ENCODE results near the gene MZB1.
"Not testable (repeated sequence)": the region's sequence is repeated elsewhere in the genome, so short reads cannot be mapped to it uniquely, and the experiment has no call there.

The MZB1 gene

DNA sequence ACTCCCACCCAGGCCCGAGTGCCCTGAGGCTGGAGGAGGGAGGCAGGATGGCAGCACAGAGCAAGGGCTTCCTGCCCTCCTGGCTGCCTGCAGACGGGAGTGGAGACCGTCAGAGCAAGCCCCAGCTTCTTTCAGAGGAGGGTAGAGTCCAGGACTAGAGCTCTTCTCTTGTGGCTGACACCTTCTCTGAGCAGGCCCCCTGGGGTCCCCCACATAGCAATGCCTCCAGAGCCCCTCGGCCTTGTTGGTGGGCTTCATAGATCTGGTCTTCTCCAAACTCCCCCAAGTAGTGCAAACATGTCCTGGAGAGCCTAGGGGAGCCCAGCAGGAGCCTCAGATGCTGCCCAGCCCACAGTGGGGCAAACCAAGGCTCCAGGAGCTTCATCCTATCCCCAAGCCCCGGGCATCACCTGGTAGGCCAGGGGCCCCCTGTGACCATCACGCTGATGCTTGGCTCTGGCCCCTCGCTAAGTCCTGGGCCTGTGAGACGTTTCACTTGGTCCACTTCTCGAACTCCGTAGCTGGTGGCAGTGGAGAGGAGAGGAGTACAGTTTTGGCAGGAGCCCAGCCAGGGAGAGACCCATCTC is 2.0 kb downstream of the MZB1 start:
- H3K27me3 ChIP-seq (ENCODE audit: insufficient read depth, low read depth) = no peaks in the 10 kb centered on the region
- H3K79me2 ChIP-seq (ENCODE audit: insufficient read depth, low read depth) = peaks cover 52% of the 10 kb centered on the region
- no peak overlapping the region for H3K4me3 ChIP-seq (IDR thresholded peaks at IDR 0.05; ENCODE audit: insufficient read depth, low read depth, low read length)
- peak overlapping the region; percentile 89 for H3K27ac ChIP-seq
- H3K4me2 ChIP-seq = peak overlapping the region; percentile 87
- H4K20me1 ChIP-seq (ENCODE audit: insufficient read depth) = no peaks in the 10 kb centered on the region
- H2AFZ ChIP-seq (ENCODE audit: low read depth) = no peak overlapping the region
- H3K4me1 ChIP-seq (ENCODE audit: low read depth, poor library complexity, severe bottlenecking) = peaks cover 71% of the 10 kb centered on the region
- H3K36me3 ChIP-seq (ENCODE audit: insufficient read depth) = no peaks in the 10 kb centered on the region
- peak overlapping the region; percentile 93 for H3K9ac ChIP-seq
- TF ChIP-seq, protein P1, sequence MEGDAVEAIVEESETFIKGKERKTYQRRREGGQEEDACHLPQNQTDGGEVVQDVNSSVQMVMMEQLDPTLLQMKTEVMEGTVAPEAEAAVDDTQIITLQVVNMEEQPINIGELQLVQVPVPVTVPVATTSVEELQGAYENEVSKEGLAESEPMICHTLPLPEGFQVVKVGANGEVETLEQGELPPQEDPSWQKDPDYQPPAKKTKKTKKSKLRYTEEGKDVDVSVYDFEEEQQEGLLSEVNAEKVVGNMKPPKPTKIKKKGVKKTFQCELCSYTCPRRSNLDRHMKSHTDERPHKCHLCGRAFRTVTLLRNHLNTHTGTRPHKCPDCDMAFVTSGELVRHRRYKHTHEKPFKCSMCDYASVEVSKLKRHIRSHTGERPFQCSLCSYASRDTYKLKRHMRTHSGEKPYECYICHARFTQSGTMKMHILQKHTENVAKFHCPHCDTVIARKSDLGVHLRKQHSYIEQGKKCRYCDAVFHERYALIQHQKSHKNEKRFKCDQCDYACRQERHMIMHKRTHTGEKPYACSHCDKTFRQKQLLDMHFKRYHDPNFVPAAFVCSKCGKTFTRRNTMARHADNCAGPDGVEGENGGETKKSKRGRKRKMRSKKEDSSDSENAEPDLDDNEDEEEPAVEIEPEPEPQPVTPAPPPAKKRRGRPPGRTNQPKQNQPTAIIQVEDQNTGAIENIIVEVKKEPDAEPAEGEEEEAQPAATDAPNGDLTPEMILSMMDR (conservative IDR thresholded peaks at IDR 0.05; ENCODE audit: low read depth, low read length) = no peak

DNA sequence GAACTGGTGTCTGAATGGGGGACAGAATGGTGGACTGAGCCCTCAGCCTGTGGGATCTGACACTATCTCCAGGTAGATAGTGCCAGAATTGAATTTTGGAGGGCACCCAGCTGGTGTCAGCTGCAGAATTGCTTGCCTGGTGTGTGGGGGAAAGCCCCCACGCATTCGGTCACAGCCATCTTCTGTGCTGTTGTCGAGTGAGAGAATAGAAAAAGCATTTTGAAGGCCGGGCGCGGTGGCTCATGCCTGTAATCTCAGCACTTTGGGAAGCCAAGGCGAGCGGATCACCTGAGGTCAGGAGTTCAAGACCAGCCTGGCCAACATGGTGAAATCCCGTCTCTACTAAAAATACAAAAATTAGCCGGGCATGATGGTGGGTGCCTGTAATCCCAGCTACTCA is 2.8 kb downstream of the MZB1 start:
- not testable (repeated sequence) for H3K9ac ChIP-seq; H3K4me3 ChIP-seq (IDR thresholded peaks at IDR 0.05; ENCODE audit: insufficient read depth, low read depth, low read length); H2AFZ ChIP-seq (ENCODE audit: low read depth); H4K20me1 ChIP-seq (ENCODE audit: insufficient read depth); H3K36me3 ChIP-seq (ENCODE audit: insufficient read depth); H3K27me3 ChIP-seq (ENCODE audit: insufficient read depth, low read depth)
- Histone ChIP-seq H3K4me1 (ENCODE audit: low read depth, poor library complexity, severe bottlenecking) (peaks cover 71% of the 10 kb centered on the region), H3K27ac (peak overlapping the region; percentile 89; the same call in 1 of the 2 replicates), H3K4me2 (peak overlapping the region; percentile 87; the same call in 1 of the 2 replicates), H3K79me2 (ENCODE audit: insufficient read depth, low read depth) (peaks cover 51% of the 10 kb centered on the region)

DNA sequence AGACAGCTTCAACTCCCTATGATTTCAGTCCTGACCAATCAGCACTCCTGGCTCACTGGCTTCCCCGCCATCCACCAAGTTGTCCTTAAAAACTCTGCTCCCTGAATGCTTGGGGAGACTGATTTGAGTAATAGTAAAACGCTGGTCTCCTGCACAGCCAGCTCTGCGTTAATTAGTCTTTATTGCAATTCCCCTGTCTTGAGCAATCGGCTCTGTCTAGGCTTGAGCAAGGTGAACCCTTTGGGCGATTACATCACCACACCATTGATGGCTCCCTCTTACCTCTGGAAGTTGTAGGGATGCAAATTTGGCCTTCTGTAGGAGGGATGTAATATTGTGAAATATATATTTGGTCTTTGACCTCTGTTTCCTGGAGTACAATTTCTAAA is 3.7 kb downstream of the MZB1 start:
- peak overlapping the region; percentile 87; the same call in 1 of the 2 replicates for H3K4me2 ChIP-seq
- no peak overlapping the region; the same call in 1 of the 2 replicates for H3K9ac ChIP-seq
- no peaks in the 10 kb centered on the region for H3K36me3 ChIP-seq (ENCODE audit: insufficient read depth)
- no peak overlapping the region for H2AFZ ChIP-seq (ENCODE audit: low read depth)
- H3K79me2 ChIP-seq (ENCODE audit: insufficient read depth, low read depth) = peaks cover 42% of the 10 kb centered on the region
- no peak overlapping the region for H3K4me3 ChIP-seq (IDR thresholded peaks at IDR 0.05; ENCODE audit: insufficient read depth, low read depth, low read length)
- H3K27me3 ChIP-seq (ENCODE audit: insufficient read depth, low read depth) = no peaks in the 10 kb centered on the region
- H3K4me1 ChIP-seq (ENCODE audit: low read depth, poor library complexity, severe bottlenecking) = peaks cover 64% of the 10 kb centered on the region
- H3K27ac ChIP-seq = peak overlapping the region; percentile 66; the same call in 1 of the 2 replicates
- no peaks in the 10 kb centered on the region for H4K20me1 ChIP-seq (ENCODE audit: insufficient read depth)
- TF ChIP-seq, protein P1 (conservative IDR thresholded peaks at IDR 0.05; ENCODE audit: low read depth, low read length) = no peak

DNA sequence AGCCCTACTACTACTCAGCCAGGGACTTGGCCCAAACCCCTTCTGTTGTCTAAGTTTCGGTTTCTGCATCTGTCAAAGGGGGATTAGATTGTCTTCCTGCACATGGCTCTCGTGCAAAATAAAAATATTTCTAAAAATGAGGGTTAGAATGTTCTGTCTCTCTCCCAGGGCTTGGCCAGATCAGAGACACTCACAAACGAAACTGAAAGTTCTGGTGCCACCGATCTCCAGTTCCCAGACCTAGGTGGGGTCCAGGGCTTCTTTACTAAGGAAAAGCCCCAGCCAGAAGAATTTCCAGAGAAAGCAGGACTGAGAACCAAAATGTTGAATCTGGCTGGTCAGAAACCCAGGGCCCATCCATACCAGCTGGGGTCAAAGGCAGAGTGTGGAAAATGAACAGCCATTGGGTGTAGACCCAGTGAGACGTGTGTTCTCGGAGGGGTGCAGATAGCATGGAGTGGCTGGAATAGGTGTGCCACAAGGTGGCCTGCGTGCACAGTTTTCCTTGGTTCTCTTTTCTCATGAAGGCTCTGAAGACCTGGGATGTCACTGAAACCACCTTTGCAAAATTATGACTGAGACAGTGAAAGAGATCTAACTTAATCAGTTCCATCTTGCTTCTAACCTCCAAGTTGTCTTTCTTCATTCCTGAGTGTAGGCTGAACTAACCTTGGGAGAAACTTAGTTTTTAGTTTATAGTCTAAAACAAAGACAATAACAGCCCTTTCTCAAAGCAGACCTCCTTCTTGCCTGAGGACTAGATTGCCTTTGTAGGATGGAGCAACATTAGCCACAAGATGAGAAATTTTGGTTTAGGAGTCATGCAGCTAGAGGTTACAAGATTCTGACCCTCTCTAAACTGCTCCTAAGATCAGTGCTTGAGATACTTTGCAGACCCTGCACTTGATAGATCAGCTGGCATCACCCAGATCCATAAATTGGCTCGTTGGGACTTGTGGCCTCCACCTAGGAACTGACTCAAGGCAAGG is 4.4 kb downstream of the MZB1 start:
- Histone ChIP-seq H2AFZ (ENCODE audit: low read depth) (no peak overlapping the region), H4K20me1 (ENCODE audit: insufficient read depth) (no peaks in the 10 kb centered on the region), H3K4me3 (IDR thresholded peaks at IDR 0.05; ENCODE audit: insufficient read depth, low read depth, low read length) (no peak overlapping the region), H3K27me3 (ENCODE audit: insufficient read depth, low read depth) (no peaks in the 10 kb centered on the region), H3K27ac (peak overlapping the region; percentile 66), H3K4me2 (peak overlapping the region; percentile 87), H3K36me3 (ENCODE audit: insufficient read depth) (no peaks in the 10 kb centered on the region), H3K4me1 (ENCODE audit: low read depth, poor library complexity, severe bottlenecking) (peaks cover 57% of the 10 kb centered on the region), H3K9ac (peak overlapping the region; percentile 10; the same call in 1 of the 2 replicates), H3K79me2 (ENCODE audit: insufficient read depth, low read depth) (peaks cover 35% of the 10 kb centered on the region)
- TF ChIP-seq, protein P1 (conservative IDR thresholded peaks at IDR 0.05; ENCODE audit: low read depth, low read length) = 0 out of 2 replicates have a peak, but pooled peaks have one; percentile 19
